ENCODE results near the gene NFYB.
"Not testable (repeated sequence)": the region's sequence is repeated elsewhere in the genome, so short reads cannot be mapped to it uniquely, and the experiment has no call there.

The NFYB gene

DNA sequence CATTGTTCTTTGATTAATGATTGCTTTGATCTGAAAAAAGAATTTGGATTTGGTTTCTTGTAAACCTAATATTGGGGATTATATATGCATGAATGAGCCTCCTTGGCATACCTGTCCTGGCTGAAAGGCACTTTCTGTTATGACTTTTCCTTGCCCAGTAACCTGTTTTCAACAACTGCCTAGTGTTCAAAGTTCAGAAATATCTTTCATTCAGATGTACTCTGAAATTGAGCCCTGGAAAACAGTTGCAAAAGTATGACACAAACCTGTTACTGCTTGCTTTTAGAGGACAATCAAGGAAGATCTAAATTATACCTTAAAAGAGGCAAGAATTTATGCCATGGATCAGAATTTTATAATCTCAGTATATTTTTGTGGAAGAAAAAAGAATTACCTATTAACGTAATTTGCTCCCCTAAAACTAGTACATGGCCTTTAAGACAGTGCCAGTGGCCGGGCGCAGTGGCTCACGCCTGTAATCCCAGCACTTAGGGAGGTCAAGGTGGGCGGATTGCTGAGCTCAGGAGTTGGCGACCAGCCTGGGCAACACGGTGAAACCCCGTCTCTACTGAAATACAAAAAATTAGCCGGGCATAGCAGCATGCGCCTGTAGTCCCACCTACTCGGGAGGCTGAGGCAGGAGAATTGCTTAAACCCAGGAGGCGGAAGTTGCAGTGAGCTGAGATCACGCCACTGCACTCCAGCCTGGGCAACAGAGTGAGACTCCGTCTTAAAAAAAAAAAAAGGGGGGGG lies 23.0 kb downstream of the NFYB start:
- not testable (repeated sequence) for DNase-seq

DNA sequence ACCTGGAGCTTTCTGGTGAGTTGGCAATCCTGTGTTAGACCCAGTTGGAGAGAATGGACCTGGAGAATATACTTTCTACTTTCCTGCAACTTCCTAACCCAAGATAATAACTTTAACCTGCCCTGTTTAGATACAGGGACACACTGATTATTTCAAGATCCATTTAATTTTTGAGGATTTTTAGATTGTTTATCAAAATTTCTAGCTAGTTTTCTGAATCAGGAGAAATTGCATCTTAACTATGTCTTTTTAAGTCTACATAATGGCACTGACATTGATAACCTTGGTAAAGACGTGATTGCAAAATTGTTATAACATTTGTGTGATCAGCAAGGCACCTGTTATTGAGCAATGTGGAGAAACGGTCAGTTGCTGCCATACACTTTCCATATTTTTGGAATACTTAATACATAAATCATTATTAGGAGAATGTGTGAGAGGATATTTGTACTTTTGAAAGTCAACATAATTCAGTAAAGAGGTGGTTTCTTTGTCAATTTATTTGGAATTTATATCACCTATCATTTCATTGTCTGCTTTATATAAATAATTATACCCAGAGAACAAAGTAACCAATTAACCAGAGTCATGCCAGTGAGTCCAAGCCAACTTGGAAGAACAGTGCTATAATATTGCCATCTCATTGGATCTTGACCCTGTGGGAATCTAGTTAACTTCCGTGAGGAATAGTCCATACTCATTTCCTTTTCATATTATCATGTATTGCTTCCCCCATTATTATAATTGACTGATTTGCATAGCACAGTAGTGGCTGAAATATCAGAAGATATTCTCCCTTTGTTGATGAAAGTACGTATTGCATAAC lies 28.4 kb downstream of the NFYB start:
- no peak for DNase-seq

DNA sequence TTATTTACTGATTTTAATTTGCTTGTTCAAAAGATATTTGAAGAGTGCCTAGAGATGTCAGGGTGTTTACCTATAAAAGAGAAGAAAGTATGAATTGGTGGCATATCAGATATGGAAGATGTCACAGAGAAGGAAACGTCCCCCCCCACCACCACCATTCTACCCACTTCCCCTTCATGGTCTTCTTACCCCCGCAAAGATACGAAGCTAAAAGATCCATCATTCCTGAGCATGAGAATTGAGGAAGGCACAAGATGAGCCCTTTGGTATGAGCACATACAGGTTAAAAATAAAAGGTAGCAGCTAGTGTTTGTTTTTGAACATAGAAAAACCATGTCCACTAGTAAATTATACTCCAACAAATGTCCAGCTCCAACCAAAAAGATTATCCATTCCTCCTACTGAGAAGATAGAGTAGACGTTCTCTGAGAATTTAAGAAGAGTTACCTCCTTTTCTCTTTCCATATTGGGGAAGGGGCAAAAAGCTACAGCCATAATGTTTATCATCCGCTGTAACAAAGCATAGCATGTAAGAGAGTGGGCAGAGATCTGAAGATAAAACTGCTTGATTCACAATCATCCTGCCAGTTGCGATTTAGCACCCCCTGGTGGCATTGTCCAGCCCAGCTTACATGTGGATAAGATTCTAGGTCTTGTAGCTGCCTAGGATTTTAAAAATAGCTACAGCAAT lies 29.1 kb downstream of the NFYB start:
- DNase-seq: peak; percentile 83

DNA sequence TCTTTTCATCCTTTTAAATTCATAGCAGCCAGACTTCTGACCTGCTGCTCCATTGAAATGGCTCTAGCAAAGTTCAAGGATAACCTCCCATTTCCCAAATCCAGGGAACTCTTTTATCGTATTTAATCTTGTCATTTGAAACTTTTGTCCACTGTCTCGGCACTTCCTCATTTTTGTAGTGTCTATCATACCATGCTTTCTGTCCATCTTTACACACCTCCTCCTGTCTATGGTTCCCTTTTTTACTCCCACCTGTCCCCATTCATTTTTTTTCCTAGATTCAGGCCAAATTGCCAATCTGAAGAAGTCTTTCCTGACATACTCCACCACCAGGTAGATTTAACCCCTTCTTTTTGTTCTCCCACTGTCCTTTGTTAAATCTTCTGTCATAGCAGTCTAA lies 31.0 kb downstream of the NFYB start:
- no peak for DNase-seq

DNA sequence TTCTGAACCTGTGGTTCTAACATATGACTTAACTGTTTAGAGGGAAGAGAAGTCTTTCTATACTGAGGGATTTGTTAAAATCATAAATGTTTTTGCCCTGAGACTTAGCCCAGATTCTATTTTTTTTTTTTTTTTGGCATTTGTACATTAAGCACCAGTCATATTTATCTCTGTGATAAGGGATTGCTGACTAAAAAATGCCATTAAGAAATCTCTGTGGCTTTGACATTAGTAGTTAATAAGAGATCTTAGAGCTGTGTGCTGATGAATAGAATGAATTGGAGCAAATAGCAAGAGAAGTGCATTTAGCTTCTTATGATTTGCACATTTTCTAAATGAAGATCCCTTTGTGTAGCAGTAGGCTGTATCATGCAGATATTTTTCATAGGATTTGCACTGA lies 32.5 kb downstream of the NFYB start:
- no peak for DNase-seq

DNA sequence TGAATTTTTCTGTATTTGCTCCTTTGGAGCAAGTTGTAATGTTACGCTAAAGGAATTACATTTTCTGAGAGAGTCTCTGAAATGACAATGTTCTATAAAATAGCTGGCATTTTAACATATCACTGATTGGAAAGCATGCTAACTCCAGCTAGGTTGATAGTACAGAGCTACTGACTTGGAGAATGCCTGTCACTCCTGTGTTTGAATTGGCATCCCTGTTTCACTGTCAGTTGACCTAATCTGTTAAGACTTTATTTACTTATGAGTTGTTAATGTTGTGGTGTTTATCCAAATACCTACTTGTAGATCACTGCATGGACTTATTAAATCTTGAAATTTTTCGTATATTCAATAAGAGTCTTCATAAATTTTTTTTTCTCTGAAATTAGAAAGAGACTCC lies 40.1 kb downstream of the NFYB start:
- no peak for DNase-seq

DNA sequence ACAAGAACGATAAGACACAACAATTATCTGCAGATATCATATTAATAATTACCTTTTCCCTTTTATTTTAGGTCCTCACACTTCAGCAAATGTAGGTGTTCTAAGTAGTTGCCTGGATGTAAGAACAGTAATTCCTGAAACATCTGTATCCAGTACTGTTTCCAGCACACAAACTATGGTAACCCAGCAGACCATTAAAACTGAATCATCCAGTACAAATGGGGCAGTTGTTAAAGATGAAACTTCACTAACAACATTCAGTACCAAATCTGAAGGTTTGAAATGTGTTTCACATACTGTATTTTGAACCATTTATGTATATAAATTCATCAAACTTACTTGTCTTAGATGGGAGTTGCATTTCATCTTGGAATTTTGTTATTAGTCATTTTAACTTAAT lies 42.7 kb downstream of the NFYB start:
- DNase-seq: no peak

DNA sequence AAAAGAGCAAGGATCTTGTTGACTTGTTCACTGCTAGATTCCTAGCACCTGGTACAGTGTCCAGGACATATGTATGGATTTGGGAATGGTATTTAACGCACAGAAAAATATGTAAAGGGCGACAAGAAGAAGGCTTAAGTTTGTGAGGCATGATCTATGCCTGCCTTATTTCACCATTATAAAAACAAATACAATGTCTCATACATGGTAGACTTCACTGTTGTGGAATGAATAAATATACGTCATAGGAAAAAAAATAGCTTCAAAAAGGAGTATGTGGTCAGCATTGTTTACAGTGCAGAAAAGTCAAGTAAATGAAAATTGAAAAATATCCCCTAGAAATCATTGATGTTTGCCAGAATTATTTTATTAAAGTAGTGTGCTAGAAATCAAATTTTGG lies 43.7 kb downstream of the NFYB start:
- no peak for DNase-seq

DNA sequence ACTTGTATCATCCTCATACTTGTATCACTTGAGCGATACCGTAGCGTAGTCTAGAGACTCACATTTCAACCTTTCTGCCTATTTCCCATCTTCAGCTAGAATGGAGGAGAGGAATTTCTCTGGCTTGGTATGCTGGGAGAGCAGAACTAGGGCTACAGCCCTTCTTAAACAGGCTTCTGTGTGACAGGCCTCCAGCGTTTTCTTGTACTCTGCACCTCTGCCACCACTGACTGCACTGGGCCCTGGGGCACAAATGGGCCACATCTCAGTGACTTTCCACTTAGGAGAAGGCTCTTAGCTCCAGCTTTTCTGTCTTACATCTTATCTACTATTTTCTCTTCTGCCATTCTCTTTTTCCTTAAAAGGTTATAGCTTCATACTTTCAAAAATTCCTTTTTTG lies 46.9 kb downstream of the NFYB start:
- DNase-seq: no peak

DNA sequence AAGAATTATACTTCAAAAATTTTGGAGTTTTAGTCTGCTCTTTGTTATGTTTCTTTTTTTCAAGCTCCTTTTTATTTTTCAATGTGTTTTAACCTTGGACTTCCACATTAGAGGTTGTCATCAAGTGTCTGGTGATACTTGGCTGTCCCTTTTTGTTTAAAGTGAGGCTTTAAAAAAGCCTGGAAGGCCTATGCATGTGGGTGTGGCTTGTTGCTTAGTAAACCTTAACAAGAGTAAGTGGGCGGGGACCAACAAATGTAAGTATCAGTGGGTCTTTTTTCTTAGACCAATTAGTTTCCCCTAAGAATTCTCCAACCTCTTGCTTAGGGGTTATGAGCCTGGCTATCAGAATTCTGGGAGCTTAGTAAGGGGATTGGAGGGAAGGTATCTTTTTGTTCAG lies 47.3 kb downstream of the NFYB start:
- DNase-seq: no peak

DNA sequence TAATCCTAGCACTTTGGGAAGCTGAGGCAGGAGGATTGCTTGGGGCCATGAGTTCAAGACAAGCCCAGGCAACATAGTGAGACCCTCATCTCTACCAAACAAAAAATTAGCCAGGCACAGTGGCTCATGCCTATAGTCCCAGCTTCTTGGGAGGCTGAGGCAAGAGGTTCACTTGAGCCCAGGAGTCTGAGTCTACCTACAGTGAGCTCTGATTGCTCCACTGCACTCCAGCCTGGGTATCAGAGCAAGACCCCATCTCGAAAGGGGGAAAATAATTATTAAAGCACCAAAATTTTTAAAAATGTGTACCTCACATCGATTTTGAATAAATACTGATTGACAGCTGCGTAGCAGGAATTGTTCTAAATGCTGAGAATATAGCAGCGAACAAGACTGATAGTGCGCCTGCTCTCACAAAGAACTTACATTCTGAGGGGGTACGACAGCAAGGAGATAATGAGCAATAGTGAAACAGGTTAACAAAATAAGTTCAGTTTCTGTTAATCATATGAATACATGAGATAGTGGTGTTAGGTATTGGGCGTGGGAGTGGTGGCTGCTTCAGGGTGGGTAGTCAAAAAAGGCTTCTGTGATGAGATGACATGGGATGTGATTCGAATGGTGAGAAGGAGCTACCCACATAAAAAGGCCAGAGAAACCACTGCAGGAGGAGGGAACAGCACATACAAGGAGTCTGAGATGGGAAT lies 54.1 kb downstream of the NFYB start:
- no peak for DNase-seq

DNA sequence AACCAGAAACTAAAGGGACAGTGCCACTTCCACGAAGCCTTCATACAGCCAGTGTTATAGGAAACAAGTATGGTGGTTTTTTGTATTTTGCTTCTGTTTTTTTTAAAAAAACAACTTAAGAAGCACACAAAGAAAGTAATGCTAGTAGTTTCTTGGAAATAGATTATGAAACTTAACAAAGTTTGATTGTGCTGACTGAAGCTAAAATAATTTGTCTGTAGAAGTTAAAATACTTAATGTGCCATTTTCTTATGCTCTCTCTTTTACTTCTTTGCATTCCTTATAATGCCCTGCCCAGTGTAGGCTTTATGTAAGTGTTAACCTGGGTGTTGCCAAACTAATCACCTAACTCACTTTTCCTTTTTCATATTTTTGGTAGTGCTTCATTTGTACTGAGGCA lies 57.2 kb downstream of the NFYB start:
- no peak for DNase-seq

DNA sequence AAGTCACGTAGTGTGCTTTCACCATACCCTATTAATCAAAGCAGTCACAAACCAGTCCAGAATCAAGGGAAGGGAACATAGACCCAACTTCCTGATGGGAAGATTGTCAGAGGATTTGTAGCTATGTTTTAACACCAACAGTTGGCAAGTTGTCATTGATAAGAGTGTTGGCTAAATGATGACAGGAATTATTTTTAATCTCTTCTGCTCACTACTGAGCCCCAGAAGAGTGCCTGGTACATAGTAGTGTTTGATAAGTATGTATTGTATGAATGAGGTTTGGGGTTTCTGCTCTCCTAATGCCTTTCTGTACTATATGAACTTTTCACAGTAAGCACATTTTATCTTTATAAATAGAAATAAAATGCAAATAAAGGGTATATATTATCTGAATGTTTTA lies 59.0 kb downstream of the NFYB start:
- DNase-seq: no peak

DNA sequence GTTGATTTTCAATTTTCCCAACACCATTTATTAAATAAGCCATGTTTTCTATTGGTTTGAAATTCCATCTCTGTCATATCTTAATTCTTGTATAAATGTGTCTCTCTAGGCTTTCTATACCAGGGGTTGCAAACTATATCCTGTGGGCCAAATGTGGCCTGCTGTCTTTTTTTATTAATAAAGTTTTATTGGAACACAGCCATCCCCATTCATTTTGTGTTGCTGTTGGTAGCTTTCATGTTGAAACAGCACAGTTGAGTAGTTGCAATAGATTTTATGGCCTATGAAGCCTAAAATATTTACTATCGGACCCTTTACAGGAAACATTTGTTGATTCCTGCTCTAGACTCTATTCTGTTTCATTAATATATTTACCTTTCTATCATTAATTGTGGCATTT lies 64.3 kb downstream of the NFYB start:
- DNase-seq: no peak

DNA sequence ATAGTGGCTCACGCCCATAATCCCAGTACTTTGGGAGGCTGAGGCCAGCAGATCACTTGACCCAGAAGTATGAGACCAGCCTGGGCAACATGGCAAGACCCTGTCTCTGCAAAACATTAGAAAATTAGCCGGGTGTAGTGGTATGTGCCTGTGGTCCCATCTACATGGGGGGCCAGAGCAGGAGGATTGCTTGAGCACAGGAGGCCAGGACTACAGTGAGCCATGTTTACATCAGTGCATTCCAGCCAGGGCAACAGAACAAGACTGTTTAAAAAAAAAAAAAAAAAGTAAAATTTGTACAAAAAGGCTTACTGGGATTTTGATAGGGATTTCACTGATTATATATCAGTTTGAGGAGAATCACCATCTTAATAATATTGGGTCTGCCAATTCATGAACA lies 65.9 kb downstream of the NFYB start:
- no peak for DNase-seq

Measured in NCI-H2227 treated with DMSO at 0.1 percent for 48 hours (cell line).